Fibroblast of lung (primary cell): Measurements from ENCODE around the gene ARHGAP5.

ENCODE experiments used
- EZH2 ChIP-seq: IDR thresholded peaks from 2 replicates; pipeline ENCODE4 v1.5.1; 2012; ENCODE audit warnings: low read length, control low read depth, mild to moderate bottlenecking; ENCODE audit errors: missing control alignments
- TF ChIP-seq, protein P1 (sequence below), 2 donors: IDR thresholded peaks in 1 of 2; conservative IDR thresholded peaks in 1 of 2; 1 replicate in 1 of 2; 2 replicates in 1 of 2; pipeline ENCODE4 v1.5.1; 2011 to 2012; ENCODE audit warnings: low read length in 2 of 2, control low read depth in 1 of 2, inconsistent platforms in 1 of 2, low read depth in 1 of 2, mild to moderate bottlenecking in 1 of 2

DNA sequence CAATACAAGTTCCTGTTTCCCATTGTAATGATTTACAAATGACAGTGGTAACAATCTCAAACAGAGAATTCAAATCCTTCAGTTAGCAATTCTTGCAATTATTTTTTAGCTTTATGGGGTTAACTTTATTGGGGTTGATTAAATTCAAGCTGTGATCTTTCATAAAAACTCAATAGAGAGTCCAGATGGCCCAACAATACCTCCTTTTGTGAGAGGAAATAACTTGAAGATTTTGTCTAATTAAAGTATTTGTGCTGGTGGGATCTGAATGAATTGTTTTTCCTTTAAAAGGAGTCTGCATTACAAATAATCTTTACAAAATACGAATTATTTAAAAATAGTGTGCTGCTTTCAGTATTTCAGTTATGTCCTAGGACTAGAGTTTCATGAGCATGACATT lies 4.4 kb upstream of the ARHGAP5 start:
- no peak for TF ChIP-seq EZH2
- TF ChIP-seq, protein P1, sequence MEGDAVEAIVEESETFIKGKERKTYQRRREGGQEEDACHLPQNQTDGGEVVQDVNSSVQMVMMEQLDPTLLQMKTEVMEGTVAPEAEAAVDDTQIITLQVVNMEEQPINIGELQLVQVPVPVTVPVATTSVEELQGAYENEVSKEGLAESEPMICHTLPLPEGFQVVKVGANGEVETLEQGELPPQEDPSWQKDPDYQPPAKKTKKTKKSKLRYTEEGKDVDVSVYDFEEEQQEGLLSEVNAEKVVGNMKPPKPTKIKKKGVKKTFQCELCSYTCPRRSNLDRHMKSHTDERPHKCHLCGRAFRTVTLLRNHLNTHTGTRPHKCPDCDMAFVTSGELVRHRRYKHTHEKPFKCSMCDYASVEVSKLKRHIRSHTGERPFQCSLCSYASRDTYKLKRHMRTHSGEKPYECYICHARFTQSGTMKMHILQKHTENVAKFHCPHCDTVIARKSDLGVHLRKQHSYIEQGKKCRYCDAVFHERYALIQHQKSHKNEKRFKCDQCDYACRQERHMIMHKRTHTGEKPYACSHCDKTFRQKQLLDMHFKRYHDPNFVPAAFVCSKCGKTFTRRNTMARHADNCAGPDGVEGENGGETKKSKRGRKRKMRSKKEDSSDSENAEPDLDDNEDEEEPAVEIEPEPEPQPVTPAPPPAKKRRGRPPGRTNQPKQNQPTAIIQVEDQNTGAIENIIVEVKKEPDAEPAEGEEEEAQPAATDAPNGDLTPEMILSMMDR (conservative IDR thresholded peaks at IDR 0.05 in 1 of 2, IDR thresholded peaks at IDR 0.05 in 1 of 2; ENCODE audit: low read depth in 1 of 2, low read length in 2 of 2) = no peak
